GM12874 (cell line): ENCODE measurements around the gene IGF1R.

ENCODE experiments used
- CTCF ChIP-seq: IDR thresholded peaks from 2 replicates; pipeline ENCODE4 v1.5.1; 2011; ENCODE audit warnings: low read depth, mild to moderate bottlenecking, control low read depth, low read length, moderate library complexity; ENCODE audit not compliant: insufficient read depth

IGF1R gene

GRCh38 chr15:98943051-98943508, 294.7 kb downstream of the IGF1R start:
- TF ChIP-seq CTCF: no peak

- TF ChIP-seq CTCF: no peak
These were observed 295.3 kb downstream of the IGF1R start for GRCh38 chr15:98943601-98944151.

GRCh38 chr15:98946301-98947255, 298.2 kb downstream of the IGF1R start:
- TF ChIP-seq CTCF: no peak

- TF ChIP-seq CTCF: no peak
These were observed 300.1 kb downstream of the IGF1R start for GRCh38 chr15:98948456-98948855.

- TF ChIP-seq CTCF: no peak
These were observed 300.6 kb downstream of the IGF1R start for GRCh38 chr15:98948941-98949340.

- no peak for TF ChIP-seq CTCF
These were observed 301.3 kb downstream of the IGF1R start for GRCh38 chr15:98949624-98950023.

- TF ChIP-seq CTCF: no peak
These were observed 301.9 kb downstream of the IGF1R start for GRCh38 chr15:98950248-98950647.
